HEK293 (cell line): ENCODE measurements around the gene IFFO2.
A peak's percentile ranks its signal among the peaks of the same experiment; 100 is the strongest.

Experiments used
- CTCF ChIA-PET: fragments of 350-600 bp; formaldehyde crosslinking; extraction: SDS; loops from one replicate; lab custom pipeline; 2021; ENCODE audit warnings: antibody characterized with exemption; lab: Yijun Ruan, JAX
- POLR2A ChIA-PET: fragments of 300-600 bp; formaldehyde crosslinking; extraction: SDS; loops from one replicate; lab custom pipeline; 2020; ENCODE audit warnings: antibody characterized with exemption, inconsistent platforms; lab: Yijun Ruan, JAX
- H3K27ac ChIP-seq: fragments of 200-500 bp; sonication (Bioruptor generic); 2 replicates; pipeline ENCODE4 v1.5.1; 2014; ENCODE audit warnings: low read depth, low read length, control low read depth, inconsistent platforms; ENCODE audit errors: extremely low read depth
- H3K36me3 ChIP-seq, 2 experiments: fragments of 200-500 bp in 1 of 2; sonication (Bioruptor generic) in 1 of 2; 1 replicate in 1 of 2; 2 replicates in 1 of 2; pipeline ENCODE4 v1.5.1; 2014 to 2017; ENCODE audit warnings: inconsistent platforms in 2 of 2, low read length in 2 of 2; ENCODE audit not compliant: control insufficient read depth in 2 of 2, insufficient read depth in 1 of 2
- H3K4me1 ChIP-seq: fragments of 200-500 bp; sonication (Bioruptor generic); 2 replicates; pipeline ENCODE4 v1.5.1; 2014; ENCODE audit warnings: mild to moderate bottlenecking, low read length, inconsistent platforms; ENCODE audit not compliant: control insufficient read depth, insufficient read depth
- H3K4me3 ChIP-seq: 2 replicates; pipeline ENCODE4 v1.5.1; 2011; ENCODE audit warnings: low read depth, mild to moderate bottlenecking, control low read depth, low read length, moderate library complexity
- H3K9me3 ChIP-seq: fragments of 200-500 bp; sonication (Bioruptor generic); 2 replicates; pipeline ENCODE4 v1.5.1; 2014; ENCODE audit warnings: low read depth, low read length, inconsistent platforms; ENCODE audit not compliant: control insufficient read depth, insufficient read depth
- KLF16 ChIP-seq: fragments of 450-650 bp; formaldehyde crosslinking; IDR thresholded peaks from 2 replicates; pipeline ENCODE4 v1.5.1; 2017; ENCODE audit warnings: missing biosample characterization, missing genetic modification characterization
- SP2 ChIP-seq: fragments of 450-650 bp; formaldehyde crosslinking; IDR thresholded peaks from 2 replicates; pipeline ENCODE4 v1.5.1; 2016; ENCODE audit warnings: missing biosample characterization, missing genetic modification characterization
- ZBTB21 ChIP-seq: fragments of 450-650 bp; formaldehyde crosslinking; IDR thresholded peaks from 2 replicates; pipeline ENCODE4 v1.5.1; 2017; ENCODE audit warnings: missing biosample characterization, missing genetic modification characterization
- ZBTB48 ChIP-seq: fragments of 450-650 bp; formaldehyde crosslinking; IDR thresholded peaks from 2 replicates; pipeline ENCODE4 v1.5.1; 2016; ENCODE audit warnings: missing biosample characterization, missing genetic modification characterization
- ZNF133 ChIP-seq: fragments of 450-650 bp; formaldehyde crosslinking; IDR thresholded peaks from 2 replicates; pipeline ENCODE4 v1.5.1; 2016; ENCODE audit warnings: missing biosample characterization, missing genetic modification characterization
- ZNF2 ChIP-seq: fragments of 450-650 bp; formaldehyde crosslinking; IDR thresholded peaks from 2 replicates; pipeline ENCODE4 v1.5.1; 2016; ENCODE audit warnings: missing biosample characterization, missing genetic modification characterization
- ZNF223 ChIP-seq: fragments of 450-650 bp; formaldehyde crosslinking; IDR thresholded peaks from 2 replicates; pipeline ENCODE4 v1.5.1; 2016; ENCODE audit warnings: missing biosample characterization, missing genetic modification characterization
- ZNF239 ChIP-seq: fragments of 450-650 bp; formaldehyde crosslinking; IDR thresholded peaks from 2 replicates; pipeline ENCODE4 v1.5.1; 2016; ENCODE audit warnings: missing biosample characterization, missing genetic modification characterization
- ZNF302 ChIP-seq: fragments of 450-650 bp; formaldehyde crosslinking; IDR thresholded peaks from 2 replicates; pipeline ENCODE4 v1.5.1; 2016; ENCODE audit warnings: missing biosample characterization, missing genetic modification characterization, low read depth
- ZNF324 ChIP-seq: fragments of 450-650 bp; formaldehyde crosslinking; IDR thresholded peaks from 2 replicates; pipeline ENCODE4 v1.5.1; 2016; ENCODE audit warnings: missing biosample characterization, missing genetic modification characterization
- ZNF561 ChIP-seq: fragments of 450-650 bp; IDR thresholded peaks from 2 replicates; pipeline ENCODE4 v1.5.1; 2018; ENCODE audit warnings: missing biosample characterization, missing genetic modification characterization, borderline replicate concordance
- ZNF600 ChIP-seq: fragments of 450-650 bp; formaldehyde crosslinking; IDR thresholded peaks from 2 replicates; pipeline ENCODE4 v1.5.1; 2016; ENCODE audit warnings: missing biosample characterization, missing genetic modification characterization
- ZNF664 ChIP-seq: fragments of 450-650 bp; formaldehyde crosslinking; IDR thresholded peaks from 2 replicates; pipeline ENCODE4 v1.5.1; 2016; ENCODE audit warnings: missing biosample characterization, missing genetic modification characterization
- ZNF76 ChIP-seq: fragments of 450-650 bp; formaldehyde crosslinking; IDR thresholded peaks from 2 replicates; pipeline ENCODE4; 2016; ENCODE audit warnings: low read depth, missing biosample characterization, missing genetic modification characterization, borderline replicate concordance
- ZNF791 ChIP-seq: fragments of 450-650 bp; formaldehyde crosslinking; IDR thresholded peaks from 2 replicates; pipeline ENCODE4 v1.5.1; 2016; ENCODE audit warnings: missing biosample characterization, missing genetic modification characterization
- ZSCAN23 ChIP-seq: fragments of 450-650 bp; formaldehyde crosslinking; IDR thresholded peaks from 2 replicates; pipeline ENCODE4 v1.5.1; 2016; ENCODE audit warnings: missing biosample characterization, missing genetic modification characterization
- ZSCAN30 ChIP-seq: fragments of 450-650 bp; IDR thresholded peaks from 2 replicates; pipeline ENCODE4 v1.5.1; 2018; ENCODE audit warnings: missing biosample characterization, mild to moderate bottlenecking, missing genetic modification characterization, moderate library complexity
- TF ChIP-seq, protein P1 (sequence below): fragments of 450-650 bp; formaldehyde crosslinking; IDR thresholded peaks from 2 replicates; pipeline ENCODE4 v1.5.1; 2016; ENCODE audit warnings: missing biosample characterization, missing genetic modification characterization, low read depth
- TF ChIP-seq, protein P2 (sequence below): fragments of 450-650 bp; formaldehyde crosslinking; IDR thresholded peaks from 2 replicates; pipeline ENCODE4 v1.5.1; 2017; ENCODE audit warnings: missing biosample characterization, missing genetic modification characterization

The IFFO2 gene

DNA sequence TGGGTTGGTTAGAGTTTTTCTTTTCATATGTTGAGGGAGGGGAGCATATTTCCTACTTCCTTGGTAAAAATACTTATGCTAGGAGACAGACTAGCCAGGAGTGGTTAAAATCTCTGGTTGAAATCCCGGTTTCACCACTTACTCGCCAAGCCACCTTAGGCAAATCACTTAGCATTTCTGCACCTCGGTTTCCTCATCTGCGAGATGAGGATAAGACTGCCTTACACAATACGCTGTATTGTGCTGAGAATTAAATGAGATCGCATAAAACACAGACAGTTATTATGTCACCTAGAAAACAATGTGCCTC, 1.4 kb downstream of the IFFO2 start:
- TF ChIP-seq ZBTB21 (tag by site-specific recombination) (peak; percentile 39; the same call in 1 of the 2 replicates), ZNF664 (tag by site-specific recombination) (peak; percentile 33; the same call in 1 of the 2 replicates), KLF16 (tag by site-specific recombination) (no peak), ZNF302 (tag by site-specific recombination) (no peak), ZNF2 (tag by site-specific recombination) (peak; percentile 53; the same call in 1 of the 2 replicates)
- TF ChIP-seq, protein P1, sequence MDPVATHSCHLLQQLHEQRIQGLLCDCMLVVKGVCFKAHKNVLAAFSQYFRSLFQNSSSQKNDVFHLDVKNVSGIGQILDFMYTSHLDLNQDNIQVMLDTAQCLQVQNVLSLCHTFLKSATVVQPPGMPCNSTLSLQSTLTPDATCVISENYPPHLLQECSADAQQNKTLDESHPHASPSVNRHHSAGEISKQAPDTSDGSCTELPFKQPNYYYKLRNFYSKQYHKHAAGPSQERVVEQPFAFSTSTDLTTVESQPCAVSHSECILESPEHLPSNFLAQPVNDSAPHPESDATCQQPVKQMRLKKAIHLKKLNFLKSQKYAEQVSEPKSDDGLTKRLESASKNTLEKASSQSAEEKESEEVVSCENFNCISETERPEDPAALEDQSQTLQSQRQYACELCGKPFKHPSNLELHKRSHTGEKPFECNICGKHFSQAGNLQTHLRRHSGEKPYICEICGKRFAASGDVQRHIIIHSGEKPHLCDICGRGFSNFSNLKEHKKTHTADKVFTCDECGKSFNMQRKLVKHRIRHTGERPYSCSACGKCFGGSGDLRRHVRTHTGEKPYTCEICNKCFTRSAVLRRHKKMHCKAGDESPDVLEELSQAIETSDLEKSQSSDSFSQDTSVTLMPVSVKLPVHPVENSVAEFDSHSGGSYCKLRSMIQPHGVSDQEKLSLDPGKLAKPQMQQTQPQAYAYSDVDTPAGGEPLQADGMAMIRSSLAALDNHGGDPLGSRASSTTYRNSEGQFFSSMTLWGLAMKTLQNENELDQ: no peak
- TF ChIP-seq, protein P2, sequence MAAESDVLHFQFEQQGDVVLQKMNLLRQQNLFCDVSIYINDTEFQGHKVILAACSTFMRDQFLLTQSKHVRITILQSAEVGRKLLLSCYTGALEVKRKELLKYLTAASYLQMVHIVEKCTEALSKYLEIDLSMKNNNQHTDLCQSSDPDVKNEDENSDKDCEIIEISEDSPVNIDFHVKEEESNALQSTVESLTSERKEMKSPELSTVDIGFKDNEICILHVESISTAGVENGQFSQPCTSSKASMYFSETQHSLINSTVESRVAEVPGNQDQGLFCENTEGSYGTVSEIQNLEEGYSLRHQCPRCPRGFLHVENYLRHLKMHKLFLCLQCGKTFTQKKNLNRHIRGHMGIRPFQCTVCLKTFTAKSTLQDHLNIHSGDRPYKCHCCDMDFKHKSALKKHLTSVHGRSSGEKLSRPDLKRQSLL (tag by site-specific recombination): no peak
- Histone ChIP-seq H3K4me1 (peaks cover 3% of the 10 kb centered on the region; the same call in 1 of the 2 replicates), H3K4me3 (peak overlapping the region; percentile 80), H3K36me3 (peaks cover 0 to 5% of the 10 kb centered on the region in 2 experiments; a peak in 1 of 3 replicates), H3K27ac (no peak overlapping the region), H3K9me3 (no peaks in the 10 kb centered on the region)
- ChIA-PET POLR2A (interaction anchor here (2.0 to 3.4 kb wide), 3 partner anchors 10 to 55 kb away, joined by 5 to 22 read pairs (median 6); no protein-coding TSS in a partner anchor), CTCF (interaction anchor here (0.5 to 3.6 kb wide), 6 partner anchors 10 to 56 kb away, joined by 3 to 20 read pairs (median 3); no protein-coding TSS in a partner anchor)

DNA sequence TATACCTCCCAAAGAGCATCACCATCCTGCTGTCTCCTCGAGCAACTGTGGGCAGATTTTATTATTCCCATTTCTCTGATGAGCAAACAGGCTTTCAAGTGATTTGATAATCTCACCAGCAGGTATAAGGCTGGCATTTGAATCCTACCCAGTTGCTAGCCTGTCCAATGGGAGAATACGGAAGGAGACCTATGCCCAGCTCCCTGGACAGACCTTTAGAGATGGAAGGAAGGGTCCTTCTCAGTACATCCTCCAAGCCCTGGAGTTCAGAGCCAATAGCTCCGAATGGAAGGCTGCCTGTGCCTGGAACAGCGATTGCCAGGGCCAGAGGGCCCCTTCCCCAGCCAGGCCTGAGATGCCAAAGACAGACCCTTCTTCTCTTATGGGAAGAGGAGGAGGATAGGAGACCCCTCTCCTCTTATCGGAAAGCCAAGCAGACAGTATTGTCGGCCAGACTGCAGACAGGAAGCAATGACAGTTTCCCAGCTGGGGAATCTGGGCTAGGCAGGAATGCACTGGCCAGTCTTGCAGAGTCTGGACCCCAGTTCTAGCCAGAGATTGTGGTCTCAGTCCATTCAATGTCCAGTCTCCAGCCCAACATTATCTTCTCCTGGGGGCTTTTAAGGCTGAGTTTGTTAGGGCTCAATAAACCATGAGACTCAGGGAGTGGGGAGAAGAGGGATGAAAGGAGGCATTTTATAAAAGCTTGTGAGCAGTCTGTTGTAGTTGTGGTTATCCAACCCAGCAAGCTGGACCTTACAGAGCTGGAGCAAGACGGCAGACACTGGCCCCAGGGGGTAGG, 2.0 kb downstream of the IFFO2 start:
- H3K9me3 ChIP-seq: no peaks in the 10 kb centered on the region
- H3K4me1 ChIP-seq: peaks cover 3% of the 10 kb centered on the region; the same call in 1 of the 2 replicates
- no peak overlapping the region for H3K27ac ChIP-seq
- H3K4me3 ChIP-seq: peak overlapping the region; percentile 80
- ChIA-PET POLR2A (interaction anchor here (1.0 to 3.4 kb wide), 3 partner anchors 9 to 55 kb away, joined by 4 to 22 read pairs (median 5); partner anchors contain the start of gene ALDH4A1), CTCF (interaction anchor here (0.5 to 3.6 kb wide), 7 partner anchors 10 to 79 kb away, joined by 3 to 20 read pairs (median 3); no protein-coding TSS in a partner anchor)
- TF ChIP-seq ZNF239 (no peak), SP2 (tag by site-specific recombination) (no peak), ZNF133 (tag by site-specific recombination) (no peak), ZNF324 (tag by site-specific recombination) (no peak), ZSCAN30 (no peak), ZNF561 (tag by site-specific recombination) (no peak), ZNF223 (no peak), ZSCAN23 (tag by site-specific recombination) (no peak), ZNF600 (tag by site-specific recombination) (no peak), ZNF76 (no peak), ZNF302 (tag by site-specific recombination) (no peak), ZBTB48 (tag by site-specific recombination) (no peak), ZNF791 (tag by site-specific recombination) (no peak)
- H3K36me3 ChIP-seq: peaks cover 0 to 5% of the 10 kb centered on the region in 2 experiments; a peak in 1 of 3 replicates
